Fibroblast of upper back skin (primary cell): ENCODE results near the gene ADAMTSL2.

Source experiments
- DNase-seq: peaks from one replicate; pipeline ENCODE4 v3.0.0-alpha.2; 2013

Gene ADAMTSL2

DNA sequence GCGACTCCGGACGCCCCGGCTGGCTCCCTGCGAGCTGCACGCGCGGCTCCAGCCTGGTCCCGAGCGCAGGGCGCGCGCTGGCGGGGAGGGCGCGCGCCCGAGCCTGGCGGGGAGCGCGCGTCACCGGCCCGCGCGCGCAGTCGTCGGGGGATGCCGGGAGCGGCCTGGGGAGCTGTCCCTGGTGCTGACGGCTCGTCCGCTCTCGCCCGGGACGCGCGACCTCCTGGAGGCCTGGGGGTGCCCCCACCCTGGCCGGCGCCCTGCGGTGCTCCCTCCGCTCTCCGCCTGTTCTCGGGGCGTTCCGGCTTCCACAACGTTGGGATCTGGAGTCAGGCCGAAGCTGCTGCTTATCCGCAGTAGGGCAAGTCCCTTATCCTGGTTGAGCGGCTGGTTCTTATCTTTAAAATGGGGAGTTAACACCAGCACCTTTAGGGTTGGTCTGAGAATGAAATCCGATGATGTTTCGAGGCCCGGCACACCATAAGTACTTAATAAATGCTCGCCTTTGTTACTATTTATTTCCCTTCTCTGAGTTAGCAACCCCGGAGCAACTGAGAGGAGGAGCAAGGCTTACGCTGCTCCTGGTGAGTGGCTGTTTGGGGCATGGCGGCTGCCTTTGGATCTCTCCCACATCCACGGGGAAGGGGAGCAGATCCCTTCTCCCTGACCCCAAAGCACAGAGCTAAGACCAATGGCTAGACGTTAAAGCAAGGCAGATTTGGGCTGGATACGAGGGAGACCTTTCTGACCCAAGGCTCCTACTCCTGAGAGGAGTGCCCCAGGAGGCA is 75.0 kb downstream of the ADAMTSL2 start, which contains the start of gene FAM163B:
TSS of gene FAM163B (minus strand) at position 79 of the 788 bp plus-strand sequence. CDS start 29,166 bp downstream, outside the sequence.
- DNase-seq = peak; percentile 12

- no peak for DNase-seq
Measured at GRCh38 chr9:133610845-133611244, 76.3 kb downstream of the ADAMTSL2 start.

GRCh38 chr9:133612051-133612450 is 77.5 kb downstream of the ADAMTSL2 start:
- no peak for DNase-seq

GRCh38 chr9:133612816-133613215 is 78.3 kb downstream of the ADAMTSL2 start:
- DNase-seq = no peak

GRCh38 chr9:133613432-133613831 is 78.9 kb downstream of the ADAMTSL2 start:
- no peak for DNase-seq

GRCh38 chr9:133614056-133614455 is 79.6 kb downstream of the ADAMTSL2 start:
- DNase-seq = no peak

DNA sequence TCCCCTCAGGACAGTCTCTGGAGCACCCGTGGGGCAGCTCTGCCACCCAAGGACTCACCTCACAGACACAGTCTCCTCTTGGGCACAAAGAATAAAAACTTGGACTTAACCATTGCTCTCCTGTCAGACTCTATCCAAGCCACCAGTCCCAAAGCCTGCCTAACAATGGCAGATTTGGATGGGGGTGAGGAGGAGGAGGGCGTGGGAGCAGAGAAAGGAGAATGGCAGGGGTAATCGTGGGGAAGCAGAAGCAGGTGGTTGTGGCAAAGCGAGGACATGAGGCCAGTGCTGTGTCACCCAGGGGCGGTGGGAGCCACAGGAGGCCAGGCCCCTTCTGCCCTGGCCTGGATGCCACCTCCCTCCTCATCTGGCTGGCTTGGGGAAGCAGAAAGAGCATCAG is 80.2 kb downstream of the ADAMTSL2 start:
- no peak for DNase-seq

DNA sequence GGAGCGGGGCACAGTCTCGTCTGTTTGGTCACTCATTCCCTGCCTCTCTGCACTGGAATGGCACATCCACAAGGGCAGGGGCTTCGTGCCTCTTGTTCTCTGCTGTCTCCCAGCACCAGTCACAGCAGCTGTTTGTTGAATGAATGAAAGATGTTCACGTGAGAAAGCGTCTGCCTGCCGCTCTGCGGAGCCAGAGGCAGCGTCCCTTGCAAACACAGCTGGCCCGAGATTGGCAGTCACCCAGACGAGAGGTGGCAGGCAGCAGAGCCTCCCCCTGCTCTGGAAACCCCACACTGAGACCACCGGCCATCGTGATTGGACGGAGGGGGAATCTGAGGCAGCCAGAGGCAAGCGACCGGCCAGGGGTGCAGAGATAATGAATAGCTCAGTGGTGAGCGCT is 80.7 kb downstream of the ADAMTSL2 start:
- no peak for DNase-seq

GRCh38 chr9:133615606-133616188 is 81.2 kb downstream of the ADAMTSL2 start:
- no peak for DNase-seq

GRCh38 chr9:133616643-133617405 is 82.3 kb downstream of the ADAMTSL2 start:
- no peak for DNase-seq

GRCh38 chr9:133618726-133619125 is 84.2 kb downstream of the ADAMTSL2 start:
- no peak for DNase-seq

GRCh38 chr9:133619791-133620190 is 85.3 kb downstream of the ADAMTSL2 start:
- DNase-seq = no peak

- DNase-seq = no peak
Measured at GRCh38 chr9:133621725-133622267, 87.3 kb downstream of the ADAMTSL2 start.

DNA sequence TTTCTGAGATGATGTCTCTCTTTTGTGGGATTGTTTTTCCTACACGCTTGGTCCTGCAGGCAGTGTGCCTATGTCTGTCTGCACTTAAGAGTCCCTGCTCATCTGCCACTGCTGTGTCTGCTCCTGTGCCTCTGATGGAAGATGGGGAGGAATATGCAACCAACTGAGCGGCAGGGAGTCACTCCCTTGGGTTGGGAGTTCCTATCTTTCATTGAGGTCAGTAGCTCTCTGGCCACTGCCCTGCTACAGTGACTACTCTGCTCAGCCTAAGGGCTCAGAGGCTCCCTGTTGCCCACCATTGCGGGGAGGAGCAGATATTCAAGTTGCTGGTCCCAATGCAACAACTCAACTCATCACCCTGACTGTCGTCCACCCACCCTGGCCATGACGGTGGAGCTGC is 88.1 kb downstream of the ADAMTSL2 start:
- DNase-seq = no peak
